Measurements from ENCODE around the gene LIF.

Gene LIF

DNA sequence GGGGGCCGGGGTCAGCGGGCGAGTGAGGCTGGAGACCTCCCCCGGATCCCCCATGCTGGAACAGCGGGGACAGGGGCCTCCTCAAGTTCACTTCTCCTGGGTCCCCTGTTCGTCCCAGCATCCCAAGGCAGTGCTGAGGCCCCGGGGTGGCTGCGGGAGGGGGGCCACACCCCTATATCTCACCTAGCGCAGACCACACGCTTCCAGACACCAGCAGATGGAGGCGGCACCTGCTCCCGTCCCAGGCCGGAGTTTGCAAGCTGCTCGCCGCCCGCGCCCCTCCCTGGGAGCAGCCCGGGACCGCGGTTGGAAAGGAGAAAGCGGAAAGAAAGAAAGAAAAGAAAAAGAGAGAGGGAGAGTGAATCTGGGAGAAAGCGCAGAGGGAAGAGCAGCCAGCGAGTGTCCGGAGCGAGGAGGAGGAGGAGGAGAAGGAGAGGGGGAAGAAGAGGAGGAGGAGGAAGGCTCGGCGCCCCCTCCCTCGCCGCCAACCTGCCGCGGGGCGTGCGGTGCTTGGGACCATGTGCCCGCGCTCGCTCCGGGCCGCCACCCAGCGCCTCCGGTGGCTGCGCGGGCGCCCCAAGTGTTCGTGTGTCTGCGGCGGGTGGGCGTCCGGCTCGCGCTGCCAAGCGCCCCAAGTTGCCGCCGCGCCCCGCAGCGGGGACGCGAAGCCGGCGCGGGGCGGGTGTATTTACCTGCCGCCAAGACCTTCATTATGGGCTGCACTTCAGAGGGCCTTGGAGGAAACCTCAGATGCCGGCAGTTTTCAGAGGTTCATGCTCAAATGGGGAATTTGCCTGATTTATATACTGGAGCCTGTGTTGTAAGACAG is at the start of gene LIF:
TSS of gene LIF (minus strand) at position 775 of the 829 bp plus-strand sequence. CDS start at position 711, 64 bp downstream.
- no peak for DNase-seq (ENCODE audit: low spot score)

DNA sequence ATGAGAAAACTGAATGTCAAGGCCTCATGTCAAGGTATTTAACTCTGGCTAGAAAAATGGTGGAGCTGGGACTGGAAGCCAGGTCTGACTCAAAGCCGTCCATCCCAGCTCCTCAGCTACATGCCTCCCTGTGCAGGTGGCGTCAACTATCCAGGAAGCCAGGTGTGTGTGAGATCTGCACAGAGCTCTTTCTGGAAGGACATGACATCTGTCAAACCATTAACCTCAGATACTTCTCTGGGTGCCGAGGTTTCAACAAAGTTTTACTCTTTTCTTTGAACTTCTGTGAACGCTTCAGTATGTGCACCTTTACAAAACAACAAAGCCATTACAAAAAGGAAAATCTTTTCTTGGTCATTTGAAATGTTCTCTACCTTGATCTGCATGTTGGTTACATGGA is 49.8 kb upstream of the LIF start:
- DNase-seq (ENCODE audit: low spot score), result no peak

DNA sequence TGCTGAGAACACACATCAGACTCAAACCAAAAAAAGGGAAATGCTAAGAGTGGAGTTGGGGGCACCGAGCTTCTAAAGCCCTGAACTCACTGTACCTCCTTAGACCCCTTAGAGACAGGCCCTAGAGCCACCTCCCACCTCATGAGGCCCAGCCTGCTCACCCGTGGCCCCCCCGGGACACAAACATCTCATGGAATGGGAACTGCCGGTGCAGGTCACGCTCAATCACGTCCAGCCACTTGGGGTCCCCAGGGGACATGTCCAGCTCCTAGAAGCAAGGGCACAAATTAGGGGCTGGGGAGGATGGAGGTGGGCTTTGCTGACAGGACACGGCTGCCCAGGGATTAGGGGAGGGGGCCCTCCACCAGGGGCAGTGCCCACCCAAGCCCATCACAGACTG is 49.0 kb upstream of the LIF start:
- no peak for DNase-seq (ENCODE audit: low spot score)

DNA sequence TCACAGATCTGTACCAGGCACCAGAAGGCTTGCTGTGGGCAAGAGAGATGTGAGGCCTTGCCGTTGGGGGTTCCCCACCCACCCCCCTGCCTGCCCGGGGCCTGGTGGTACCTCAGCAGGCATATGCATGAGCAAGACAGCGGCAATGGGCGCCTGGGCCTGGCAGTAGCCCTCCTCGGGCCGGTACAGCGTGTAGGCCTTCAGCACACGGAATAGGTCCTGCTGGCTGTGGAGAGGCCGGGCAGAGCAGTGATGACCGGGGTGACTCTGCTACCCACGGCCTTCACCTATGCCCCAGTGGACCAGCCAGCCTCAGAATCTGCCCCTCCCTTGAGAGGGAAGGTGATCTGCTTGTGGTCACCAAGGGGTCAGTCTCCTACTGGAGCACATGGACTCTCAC is 48.3 kb upstream of the LIF start:
- DNase-seq (ENCODE audit: low spot score), result no peak

DNA sequence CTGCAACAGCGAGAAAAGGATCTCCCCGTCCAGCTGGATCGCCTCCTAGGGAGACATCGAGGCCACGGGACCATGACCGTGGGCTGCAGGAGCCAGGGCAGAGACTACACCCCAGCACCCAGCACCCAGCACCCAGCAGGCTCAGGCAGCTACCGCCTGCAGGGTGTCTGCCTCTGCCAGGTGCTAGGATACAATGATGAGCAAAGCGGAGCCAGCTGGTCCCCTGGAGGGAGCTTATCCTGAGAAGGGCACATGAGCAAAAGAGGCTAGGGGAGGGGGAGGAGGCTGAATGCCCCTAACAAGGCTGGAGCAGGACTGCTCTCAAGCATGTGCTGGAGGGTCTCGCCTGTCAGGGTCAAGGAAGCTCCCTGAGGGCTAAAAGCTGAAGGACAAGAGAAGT is 47.5 kb upstream of the LIF start:
- DNase-seq (ENCODE audit: low spot score), result no peak

DNA sequence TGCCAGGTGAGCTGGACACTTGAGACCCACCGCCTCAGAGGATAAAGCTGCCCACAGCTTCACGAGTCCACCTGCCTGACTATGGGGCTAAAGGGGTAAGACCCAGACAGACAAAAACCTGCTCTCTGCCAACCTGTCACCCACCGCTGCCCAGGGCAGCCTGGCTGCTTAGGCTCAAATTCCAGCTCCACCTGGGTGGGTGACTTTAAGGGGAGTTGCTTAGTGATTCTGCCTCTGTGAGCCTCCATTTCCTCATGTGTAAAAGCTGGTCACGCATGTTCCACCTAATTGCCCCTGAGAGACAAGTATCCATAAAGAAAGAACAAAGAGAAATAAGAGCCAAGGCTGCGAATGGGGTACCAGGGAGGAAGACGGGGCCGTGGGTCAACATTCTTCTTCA is 46.5 kb upstream of the LIF start:
- no peak for DNase-seq (ENCODE audit: low spot score)

DNA sequence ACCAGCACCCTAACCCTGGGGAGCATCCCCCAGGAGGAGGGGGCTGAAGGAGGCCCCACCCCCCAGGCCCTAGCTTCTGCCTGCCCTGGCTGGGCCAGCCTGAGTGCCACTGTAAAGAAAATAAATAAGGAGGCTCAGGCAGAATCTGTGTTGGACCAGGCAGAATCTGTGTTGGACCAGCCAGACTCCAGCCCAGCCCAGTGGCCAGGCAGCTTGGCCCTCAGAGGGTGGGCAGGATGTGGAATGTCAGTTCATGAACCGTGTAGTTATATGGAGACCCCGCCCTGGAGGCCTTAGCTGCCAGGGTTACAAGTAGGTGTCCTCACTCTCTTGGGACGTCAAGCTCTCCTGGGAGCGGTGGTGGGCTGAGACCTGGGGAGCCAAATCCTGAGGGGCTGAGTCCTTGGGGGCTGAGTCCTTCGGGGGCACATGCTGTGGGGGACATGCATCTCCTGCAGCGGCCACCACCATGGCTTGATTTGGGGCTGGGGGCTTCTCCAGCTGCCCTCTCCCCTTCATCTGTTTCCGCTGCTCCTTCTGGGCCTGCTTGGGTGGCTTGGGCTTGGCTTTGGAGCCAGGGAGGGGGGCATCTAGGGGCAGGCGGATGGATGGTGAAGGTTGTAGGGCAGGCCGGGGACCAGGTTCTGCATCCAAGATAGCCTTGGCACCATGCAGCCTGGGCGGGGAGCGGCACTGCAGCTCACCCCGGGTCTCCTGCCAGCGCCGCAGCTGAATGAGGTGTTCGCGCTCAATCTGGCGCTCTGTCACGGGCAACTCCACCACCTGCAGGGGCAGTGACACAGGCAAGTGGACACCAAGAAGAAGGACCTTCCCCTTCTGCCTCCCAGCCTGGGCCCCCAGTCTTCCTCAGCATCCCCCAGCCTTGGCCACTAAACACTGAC is 45.8 kb upstream of the LIF start:
- DNase-seq (ENCODE audit: low spot score), result no peak

DNA sequence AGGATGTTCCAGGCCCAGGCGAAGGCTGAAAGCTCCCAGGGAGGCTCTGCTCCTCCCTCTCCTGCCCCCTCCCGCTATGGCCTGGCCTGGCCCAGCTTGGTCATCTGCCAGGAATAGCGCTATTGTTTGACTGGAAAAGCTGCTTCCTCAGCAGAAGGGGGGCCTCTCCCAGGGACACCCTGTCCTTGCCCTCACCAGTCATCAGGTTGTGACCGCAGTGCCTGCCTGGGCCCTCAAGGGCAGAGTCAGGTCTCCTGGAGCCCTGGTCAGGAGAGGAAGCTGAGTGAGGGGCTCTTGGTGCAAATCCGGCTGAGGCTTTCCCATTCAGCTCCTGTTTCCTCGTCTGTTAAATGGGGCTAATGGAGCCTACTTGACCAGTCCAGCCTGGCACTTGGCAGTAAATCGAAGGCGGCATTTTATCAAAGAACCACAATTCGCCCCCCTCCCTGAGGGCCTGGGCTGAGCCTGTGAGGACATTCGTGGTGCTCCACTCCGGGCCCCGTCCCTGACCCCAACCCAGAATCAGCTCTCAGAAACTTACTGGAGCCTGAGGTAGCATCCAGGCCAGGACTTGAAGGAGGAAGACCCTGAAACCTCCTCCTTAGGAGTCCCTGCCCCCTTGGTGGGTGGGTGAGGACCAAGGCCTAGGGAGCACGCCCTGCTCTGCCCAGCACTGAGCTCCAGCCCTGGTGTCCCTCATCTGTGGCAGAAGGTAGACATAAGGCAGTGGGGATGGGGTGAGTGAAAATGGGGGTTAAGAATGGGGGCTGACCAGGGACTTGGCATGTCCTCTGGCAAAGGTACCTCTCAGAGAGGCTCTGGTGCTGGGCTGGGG is 44.7 kb upstream of the LIF start:
- DNase-seq (ENCODE audit: low spot score), result peak; percentile 58

DNA sequence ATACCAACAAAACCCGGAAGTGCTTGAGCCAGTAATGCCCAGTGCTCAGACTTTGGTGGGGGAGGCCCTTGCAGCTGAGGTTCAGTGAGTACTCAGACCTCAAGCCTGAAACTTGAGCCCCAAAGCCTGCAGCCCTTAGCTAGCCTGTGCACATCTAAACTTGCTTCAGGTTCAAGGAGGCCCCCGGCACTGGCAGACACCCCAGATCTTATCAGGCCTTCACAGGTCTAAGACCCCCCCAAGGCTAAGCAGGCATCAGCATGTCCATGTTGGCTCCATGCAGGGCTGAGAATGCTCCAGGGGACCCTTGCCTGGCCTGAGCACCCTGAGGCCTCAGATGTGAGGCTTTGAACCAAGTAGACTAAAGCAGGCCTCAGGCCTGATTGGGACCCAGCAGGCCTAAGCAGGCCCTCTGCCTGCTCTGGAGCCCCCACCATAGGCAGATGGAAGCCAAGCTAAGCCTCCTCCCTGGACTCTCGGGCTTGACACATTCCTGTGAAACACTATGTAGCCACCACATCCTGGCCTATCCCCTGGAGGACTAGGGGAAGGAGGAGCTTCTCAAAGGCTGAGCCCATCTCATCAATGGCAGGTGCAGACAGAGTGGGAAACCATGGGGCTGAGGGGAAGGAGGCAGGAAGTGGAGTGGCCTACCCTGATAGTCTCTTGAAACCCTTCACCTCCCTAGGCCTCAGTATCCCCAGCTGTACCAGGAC is 43.9 kb upstream of the LIF start:
- peak; percentile 88 for DNase-seq (ENCODE audit: low spot score)

DNA sequence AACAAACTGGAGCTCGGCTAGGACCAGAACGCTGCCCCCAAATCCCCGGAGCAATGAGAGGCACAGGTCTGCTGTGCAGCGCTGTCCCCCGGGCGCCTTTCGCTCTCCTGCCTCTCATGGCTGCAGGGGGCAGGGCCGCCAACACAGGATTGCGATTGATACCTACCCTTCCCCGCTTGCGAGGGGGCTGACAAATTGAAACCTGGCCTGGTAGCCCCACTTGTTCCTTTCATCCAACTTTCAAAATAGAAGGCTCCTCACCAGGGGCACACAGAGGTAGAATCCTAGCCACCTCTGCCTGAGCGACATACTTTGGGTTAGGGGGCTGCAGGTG is 43.4 kb upstream of the LIF start:
- DNase-seq (ENCODE audit: low spot score), result no peak

DNA sequence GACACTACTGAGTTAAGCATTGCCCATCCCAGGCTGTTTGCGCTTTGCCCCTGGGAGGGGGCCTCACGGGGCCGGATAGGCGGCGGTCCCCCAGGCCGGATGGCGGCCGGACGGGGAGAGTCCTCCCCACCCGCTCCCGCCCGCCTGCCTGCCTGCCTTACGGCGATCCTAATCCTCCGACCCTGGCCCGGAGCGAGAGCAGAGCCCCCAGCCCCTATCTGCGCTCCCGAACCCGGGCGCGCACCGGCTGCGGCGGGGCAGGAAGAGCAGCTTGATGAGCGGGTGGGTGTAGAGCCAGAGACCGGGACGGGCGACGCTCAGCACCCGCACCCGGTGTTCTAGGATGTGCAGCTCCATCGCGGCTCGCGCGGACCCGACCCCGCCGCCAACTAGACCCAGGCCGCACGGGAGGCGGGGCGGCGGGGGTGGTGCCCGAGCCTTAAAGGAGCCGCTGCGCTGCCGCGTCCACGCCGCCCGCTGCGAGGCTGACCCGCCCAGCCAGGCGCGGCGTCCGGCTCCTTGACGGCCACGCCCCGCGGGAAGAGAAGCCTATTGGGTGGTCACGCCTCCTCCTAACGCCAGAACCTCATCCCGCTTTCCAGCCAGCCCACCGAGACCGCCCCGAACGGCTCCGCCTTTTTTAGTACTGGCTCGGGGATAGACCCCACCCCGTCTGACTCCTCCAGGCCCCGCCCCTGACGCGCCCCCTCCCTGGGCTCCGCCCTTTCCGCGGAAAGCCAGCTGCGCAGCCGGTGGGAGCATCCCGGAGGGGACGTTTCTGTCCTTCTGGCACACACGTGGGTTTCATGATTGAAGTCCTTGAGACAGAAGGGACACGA is 42.8 kb upstream of the LIF start, which contains the start of gene CASTOR1:
TSS of gene CASTOR1 (minus strand) at position 365 of the 839 bp plus-strand sequence. CDS start at position 357, 8 bp downstream.
- peak; percentile 100 for DNase-seq (ENCODE audit: low spot score)

DNA sequence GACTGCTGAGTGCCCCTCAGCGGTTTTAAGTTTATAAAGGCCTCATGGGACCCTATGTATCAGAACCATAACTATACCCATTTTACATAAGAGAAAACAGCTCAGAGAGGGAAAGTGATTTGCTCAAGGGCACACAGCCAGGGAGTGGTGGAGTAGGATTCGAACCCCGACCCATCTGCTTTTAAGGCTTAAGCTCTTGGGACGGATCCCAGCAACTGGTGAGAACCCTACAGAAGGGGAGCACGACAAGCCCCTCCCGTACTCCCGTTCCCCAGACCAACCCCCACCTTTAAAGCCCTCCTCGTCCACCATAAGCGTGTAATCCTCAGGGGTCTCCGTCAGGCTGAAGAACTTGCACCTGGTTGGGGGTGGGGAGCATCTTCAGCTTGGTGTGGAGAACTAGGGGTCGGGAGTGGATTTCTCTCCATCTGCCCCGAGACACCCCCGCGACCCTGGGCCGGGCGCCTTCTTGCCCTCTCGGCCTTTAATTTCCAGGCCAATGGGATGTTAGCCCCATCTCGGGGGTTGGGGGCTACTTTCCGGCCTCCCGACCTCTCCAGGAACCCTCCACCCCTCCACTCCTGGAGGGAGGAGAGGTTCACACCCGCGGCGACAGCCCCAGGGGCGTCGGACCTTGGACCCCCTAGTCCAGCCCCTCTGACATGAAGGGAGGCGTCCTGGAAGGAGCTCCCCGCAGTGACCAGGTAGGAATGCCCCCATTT is 42.0 kb upstream of the LIF start:
- no peak for DNase-seq (ENCODE audit: low spot score)

DNA sequence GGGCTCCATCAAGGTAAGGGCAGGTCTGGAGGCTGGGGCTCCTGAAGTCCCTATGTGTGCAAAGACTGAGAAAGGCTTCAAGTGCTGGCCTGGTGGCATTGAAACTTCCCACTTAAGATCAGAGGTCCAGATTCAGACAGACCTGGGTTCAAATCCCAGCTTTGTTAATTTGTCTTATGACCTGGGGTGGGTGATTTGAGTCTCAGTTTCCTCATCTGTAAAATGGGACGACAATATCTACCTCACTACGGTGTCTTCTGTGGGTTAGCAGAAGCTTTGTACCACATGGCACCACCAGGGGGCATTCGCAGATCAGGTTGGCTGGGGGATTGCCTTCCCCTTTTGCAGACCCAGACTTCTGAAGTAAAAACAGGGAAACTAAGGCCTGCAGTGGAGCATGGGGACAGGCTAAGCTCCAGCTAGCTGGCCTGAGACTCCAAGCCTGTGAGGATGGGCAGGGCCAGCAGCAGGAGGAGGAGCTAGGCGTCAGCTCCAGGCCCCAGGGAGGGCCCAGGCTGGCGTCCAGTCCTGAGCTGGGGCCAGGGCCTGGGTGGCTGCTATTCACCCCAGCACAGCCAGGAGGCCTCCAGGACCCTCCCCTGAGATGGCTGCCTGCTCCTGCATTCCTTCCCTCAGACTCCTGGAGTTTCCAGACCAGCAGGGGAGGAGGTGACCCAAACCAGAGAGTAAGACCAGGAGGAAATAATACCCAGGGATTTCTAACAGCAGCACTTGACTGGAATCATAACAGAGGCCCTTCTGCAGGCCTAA is 41.3 kb upstream of the LIF start:
- DNase-seq (ENCODE audit: low spot score), result peak; percentile 92

DNA sequence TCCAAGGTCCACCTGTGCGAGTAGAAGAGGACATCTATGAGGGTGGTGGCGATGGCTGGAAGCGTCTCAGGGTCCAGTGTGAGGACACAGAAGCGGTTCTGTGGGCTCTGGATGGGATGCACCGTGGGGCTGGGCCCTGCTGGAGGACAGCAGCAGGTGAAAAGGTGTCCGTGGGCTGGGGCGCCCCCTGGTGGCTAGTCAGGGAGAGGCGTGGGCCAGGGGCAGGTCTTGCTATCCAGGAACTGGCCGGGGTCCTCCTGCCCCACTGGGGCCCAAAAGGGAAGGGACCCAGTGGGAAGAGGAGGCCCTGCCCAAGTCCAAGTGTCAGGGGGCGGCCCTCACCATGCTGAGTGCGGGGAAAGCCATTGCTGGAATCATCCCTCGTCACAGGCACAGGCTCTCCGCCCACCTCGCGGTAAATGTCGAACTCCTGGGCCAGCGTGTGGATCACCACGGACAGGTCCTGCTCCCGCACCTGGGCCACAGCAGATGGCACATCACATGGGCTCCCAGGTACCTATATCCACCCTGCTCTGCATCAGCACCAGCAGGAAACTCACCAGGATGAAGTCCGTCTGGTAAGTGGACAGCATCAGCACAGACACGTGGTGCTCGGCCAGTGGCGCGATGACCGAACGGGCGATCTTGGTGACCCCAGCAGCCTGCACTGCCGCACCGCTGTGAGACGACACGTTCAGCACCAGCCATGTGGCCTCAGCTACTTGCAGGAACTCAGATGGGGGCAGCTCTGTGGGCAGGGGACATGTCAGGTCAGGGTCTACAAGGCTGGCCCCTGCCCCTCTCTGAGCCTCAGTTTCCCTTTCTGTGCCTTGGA is 40.5 kb upstream of the LIF start:
- DNase-seq (ENCODE audit: low spot score), result peak; percentile 61

DNA sequence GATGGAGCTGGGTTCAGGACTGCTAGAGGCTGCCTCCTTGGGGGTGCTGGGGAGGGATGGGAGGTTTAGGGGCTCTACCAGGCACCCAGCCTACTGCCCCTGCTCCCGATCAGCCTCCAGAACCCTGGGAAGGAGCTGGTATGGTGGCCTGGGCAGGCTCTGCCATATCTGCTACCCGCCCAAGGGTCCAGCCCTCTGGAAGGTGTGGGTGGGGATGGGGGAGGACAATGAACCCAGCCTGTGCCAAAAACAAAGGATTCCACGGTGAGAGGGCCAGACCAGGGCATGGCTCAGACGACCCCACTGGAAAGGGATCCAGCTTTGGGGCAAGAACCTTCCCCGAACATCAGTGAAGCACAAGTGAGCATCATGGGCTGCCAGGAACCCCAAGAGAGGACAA is 39.8 kb upstream of the LIF start:
- no peak for DNase-seq (ENCODE audit: low spot score)

DNA sequence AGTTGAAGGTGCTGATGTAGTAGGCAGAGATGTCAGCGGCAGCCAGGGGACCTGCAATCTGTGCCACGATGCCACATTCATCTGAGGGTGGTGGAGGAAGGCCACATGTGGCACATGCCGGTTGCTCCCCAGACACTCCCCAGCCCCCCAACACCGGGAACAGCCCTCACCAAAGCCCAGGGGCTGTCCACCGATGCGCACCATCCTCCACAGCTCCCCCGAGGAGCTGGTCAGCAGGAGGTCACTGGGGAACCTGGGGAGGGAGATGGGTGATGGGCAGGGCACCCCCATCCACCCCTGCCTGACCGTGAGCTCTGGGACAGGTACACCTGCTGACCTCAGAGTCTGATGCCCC is 39.3 kb upstream of the LIF start:
- no peak for DNase-seq (ENCODE audit: low spot score)

DNA sequence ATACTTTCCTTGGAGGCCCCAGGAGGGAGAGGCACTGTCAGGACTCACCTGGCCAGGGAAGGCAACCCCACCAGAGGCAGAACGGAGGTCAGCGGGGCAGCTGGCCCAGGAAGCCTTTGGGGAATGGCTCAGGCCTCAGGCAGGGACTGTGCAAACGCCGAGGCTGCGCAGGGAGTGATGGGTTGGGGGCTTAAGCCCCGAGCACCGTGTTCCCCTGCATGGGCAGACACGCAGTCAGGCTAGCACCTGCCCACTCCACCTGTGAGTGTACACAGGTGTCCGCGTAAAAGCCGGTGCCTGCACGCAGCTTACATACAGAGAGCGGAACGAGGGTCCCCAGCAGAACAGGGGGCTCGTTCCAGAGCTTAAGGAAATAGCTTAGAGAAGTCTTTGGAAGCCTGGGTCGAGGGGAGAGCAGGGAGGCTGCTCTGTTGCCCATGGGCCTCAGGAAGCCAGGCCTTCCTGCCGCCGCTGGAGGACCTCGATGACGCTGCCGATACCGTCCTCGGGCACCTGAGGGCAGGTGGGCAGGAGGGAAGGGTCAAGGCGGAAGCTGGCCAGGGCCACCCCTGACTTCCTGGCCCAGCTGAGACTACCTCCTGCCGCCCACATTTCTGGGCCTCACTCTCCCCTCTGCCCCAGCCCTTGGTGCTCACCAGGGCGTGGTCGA is 38.8 kb upstream of the LIF start:
- no peak for DNase-seq (ENCODE audit: low spot score)

DNA sequence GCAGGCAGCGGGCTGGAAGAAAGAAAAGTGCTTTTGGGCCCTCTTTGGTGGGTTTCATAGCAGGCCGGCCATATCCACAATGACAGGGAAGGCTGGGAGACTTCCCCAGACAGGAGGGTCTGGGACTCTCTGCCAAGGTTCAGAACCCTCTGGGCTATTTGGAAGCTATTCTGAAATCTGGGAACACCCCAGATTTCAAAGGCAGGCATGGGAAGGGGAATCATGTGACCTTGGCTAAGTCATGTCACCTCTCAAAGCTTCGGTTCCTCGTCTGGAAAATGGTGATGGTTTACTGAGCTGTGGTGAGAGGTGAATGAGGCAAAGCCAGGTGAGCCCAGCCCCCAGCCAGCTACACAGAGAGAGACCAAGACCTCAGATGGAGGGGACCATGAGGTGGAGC is 38.1 kb upstream of the LIF start:
- DNase-seq (ENCODE audit: low spot score), result no peak
